Measurements from ENCODE around the gene KAT2B.

GRCh38 chr3:20185679-20186599 is 145.7 kb downstream of the KAT2B start, which contains the start of gene SGO1:
- TF ChIP-seq, protein P1, sequence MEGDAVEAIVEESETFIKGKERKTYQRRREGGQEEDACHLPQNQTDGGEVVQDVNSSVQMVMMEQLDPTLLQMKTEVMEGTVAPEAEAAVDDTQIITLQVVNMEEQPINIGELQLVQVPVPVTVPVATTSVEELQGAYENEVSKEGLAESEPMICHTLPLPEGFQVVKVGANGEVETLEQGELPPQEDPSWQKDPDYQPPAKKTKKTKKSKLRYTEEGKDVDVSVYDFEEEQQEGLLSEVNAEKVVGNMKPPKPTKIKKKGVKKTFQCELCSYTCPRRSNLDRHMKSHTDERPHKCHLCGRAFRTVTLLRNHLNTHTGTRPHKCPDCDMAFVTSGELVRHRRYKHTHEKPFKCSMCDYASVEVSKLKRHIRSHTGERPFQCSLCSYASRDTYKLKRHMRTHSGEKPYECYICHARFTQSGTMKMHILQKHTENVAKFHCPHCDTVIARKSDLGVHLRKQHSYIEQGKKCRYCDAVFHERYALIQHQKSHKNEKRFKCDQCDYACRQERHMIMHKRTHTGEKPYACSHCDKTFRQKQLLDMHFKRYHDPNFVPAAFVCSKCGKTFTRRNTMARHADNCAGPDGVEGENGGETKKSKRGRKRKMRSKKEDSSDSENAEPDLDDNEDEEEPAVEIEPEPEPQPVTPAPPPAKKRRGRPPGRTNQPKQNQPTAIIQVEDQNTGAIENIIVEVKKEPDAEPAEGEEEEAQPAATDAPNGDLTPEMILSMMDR (IDR thresholded peaks at IDR 0.05; ENCODE audit: poor library complexity, severe bottlenecking): peak; percentile 13
- TF ChIP-seq RAD21 (conservative IDR thresholded peaks at IDR 0.05): peak; percentile 51
- no peak for TF ChIP-seq EZH2 (IDR thresholded peaks at IDR 0.05; ENCODE audit: borderline replicate concordance, insufficient read depth, low read length, poor library complexity, severe bottlenecking)
- peak; percentile 86 for TF ChIP-seq TAF1 (IDR thresholded peaks at IDR 0.05; ENCODE audit: low read depth)
- peak; percentile 45 for TF ChIP-seq SMC3 (conservative IDR thresholded peaks at IDR 0.05; ENCODE audit: poor library complexity)
- no peak for TF ChIP-seq EP300 (conservative IDR thresholded peaks at IDR 0.05; ENCODE audit: poor library complexity, severe bottlenecking)
- TF ChIP-seq POLR2AphosphoS5 (IDR thresholded peaks at IDR 0.05): peak; percentile 75
- TF ChIP-seq REST (IDR thresholded peaks at IDR 0.05; ENCODE audit: borderline replicate concordance): peak; percentile 20

Data from neural cell (in vitro differentiated cells).